K562 (cell line): ENCODE measurements around the gene PIK3C2A. TPM values are rescaled to one million over a fixed set of nuclear protein-coding genes. Genes with fewer than 3 reads are reported as not detected.

Experiments used
- ARID3A ChIP-seq: IDR thresholded peaks from 2 replicates; pipeline ENCODE4 v1.6.1; 2012; ENCODE audit warnings: low read depth, low read length, improper control_type of control experiment, borderline replicate concordance
- ARNT ChIP-seq, 2 experiments: fragments of 450-650 bp; IDR thresholded peaks; 2 replicates each; pipeline ENCODE4 v1.6.1; 2016; ENCODE audit warnings: mild to moderate bottlenecking in 1 of 2
- ATF7 ChIP-seq: fragments of 450-650 bp; IDR thresholded peaks from 2 replicates; pipeline ENCODE4 v1.7.1; 2014; ENCODE audit warnings: mild to moderate bottlenecking, moderate library complexity
- CREB5 ChIP-seq: fragments of 250-450 bp; sonication (Bioruptor Pico); IDR thresholded peaks from 2 replicates; pipeline ENCODE4 v1.5.0; 2020; ENCODE audit warnings: mild to moderate bottlenecking
- DMBX1 ChIP-seq: fragments of 250-450 bp; sonication (Bioruptor Pico); IDR thresholded peaks from 2 replicates; pipeline ENCODE4 v1.8.0; 2022; ENCODE audit warnings: inconsistent platforms, mild to moderate bottlenecking, moderate library complexity, borderline replicate concordance
- LCOR ChIP-seq: sonication (generic); formaldehyde crosslinking; IDR thresholded peaks from 2 replicates; pipeline ENCODE4 v1.8.0; 2022; ENCODE audit warnings: mild to moderate bottlenecking, missing genetic modification reagents
- PRMT5 ChIP-seq: sonication (generic); formaldehyde crosslinking; IDR thresholded peaks from 2 replicates; pipeline ENCODE4 v1.5.0; 2020; ENCODE audit warnings: missing genetic modification reagents
- RBBP5 ChIP-seq: fragments of 200-600 bp; sonication (generic); IDR thresholded peaks from 2 replicates; pipeline ENCODE4 v1.6.1; 2012; ENCODE audit warnings: borderline replicate concordance, mild to moderate bottlenecking, low read length, control low read depth, inconsistent platforms; ENCODE audit not compliant: insufficient read depth, poor library complexity, severe bottlenecking
- polyA plus RNA-seq, 8 experiments: library from polyadenylated mRNA; depleted of rRNA in 4 of 8; stranded (reverse) in 5 of 8; unstranded in 3 of 8; fragments of >200 nt; fragmentation: Nextera tagmentation in 2 of 8; fragmentation: Illumina TruSeq in 1 of 8; extraction: Ambion mirVana in 2 of 8; extraction: Trizol in 1 of 8; gene quantifications; 2 replicates each; pipeline versions ENCODE4 v1.2.1 to v1.2.3, GENCODE V29; 2011 to 2014; ENCODE audit warnings: inconsistent platforms in 1 of 8, missing spikeins in 1 of 8
- total RNA-seq, 7 experiments: library from RNA; depleted of rRNA in 6 of 7; stranded (reverse); fragments of >200 nt in 6 of 7; fragmentation: Illumina TruSeq in 2 of 7; extraction: Trizol in 2 of 7; gene quantifications; 2 replicates each; pipeline versions ENCODE4 v1.2.1 to v1.2.3, GENCODE V29; 2011 to 2021; ENCODE audit warnings: low replicate concordance in 1 of 7
- TF ChIP-seq, protein P1 (sequence below), 2 experiments: fragments of 450-650 bp in 1 of 2; sonication (generic) in 1 of 2; formaldehyde crosslinking in 1 of 2; IDR thresholded peaks; 2 replicates each; pipeline versions ENCODE4 v1.7.1 to v1.9.0; 2016 to 2022; ENCODE audit warnings: inconsistent platforms in 1 of 2, mild to moderate bottlenecking in 1 of 2, missing genetic modification reagents in 1 of 2
- TF ChIP-seq, protein P2 (sequence below): sonication (generic); formaldehyde crosslinking; IDR thresholded peaks from 2 replicates; pipeline ENCODE4 v1.8.0; 2022; ENCODE audit warnings: missing genetic modification reagents, mild to moderate bottlenecking, borderline replicate concordance

PIK3C2A gene
- total and polyA plus RNA-seq, 9 of the 15 experiments (the other 6 are each of a cell fraction or from before 2014, with no cell fraction given): 3.1 to 25.2 (median 15.6) TPM

DNA sequence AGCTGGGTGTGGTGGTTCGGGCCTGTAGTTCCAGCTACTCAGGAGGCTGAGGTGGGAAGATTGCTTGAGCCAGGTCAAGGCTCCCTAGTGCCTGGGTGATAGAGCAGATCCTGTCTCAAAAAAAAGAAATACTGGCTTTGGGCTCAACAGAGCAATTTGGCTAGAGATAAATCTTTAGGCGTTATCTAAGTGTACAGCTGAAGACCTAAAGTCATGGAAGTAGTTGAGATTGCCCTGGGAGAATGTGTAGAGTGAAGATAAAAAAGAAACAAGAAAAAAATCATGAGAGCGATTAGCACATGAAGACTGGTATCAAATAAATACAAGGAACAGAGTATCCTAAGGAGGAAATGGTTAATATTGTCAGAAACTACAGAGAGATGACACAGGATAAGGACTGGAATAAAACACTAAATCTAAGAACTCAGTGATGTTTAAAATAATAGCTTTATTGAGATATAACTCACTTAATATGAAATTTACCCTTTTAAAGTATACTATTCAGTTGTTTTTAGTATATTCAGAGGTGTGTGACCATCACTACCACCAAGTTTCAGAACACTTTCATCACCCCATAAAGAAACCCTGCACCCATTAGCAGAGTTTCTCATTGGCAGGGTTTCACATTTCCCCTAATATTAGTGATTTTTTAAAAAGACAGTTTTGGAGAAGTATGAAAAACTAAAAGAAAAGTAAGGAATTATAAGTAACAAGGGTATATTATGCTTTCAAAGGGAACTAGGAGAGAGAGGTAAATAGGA, 20.7 kb downstream of the PIK3C2A start (continued):
- peak; percentile 69 for TF ChIP-seq ATF7
- TF ChIP-seq, protein P1, sequence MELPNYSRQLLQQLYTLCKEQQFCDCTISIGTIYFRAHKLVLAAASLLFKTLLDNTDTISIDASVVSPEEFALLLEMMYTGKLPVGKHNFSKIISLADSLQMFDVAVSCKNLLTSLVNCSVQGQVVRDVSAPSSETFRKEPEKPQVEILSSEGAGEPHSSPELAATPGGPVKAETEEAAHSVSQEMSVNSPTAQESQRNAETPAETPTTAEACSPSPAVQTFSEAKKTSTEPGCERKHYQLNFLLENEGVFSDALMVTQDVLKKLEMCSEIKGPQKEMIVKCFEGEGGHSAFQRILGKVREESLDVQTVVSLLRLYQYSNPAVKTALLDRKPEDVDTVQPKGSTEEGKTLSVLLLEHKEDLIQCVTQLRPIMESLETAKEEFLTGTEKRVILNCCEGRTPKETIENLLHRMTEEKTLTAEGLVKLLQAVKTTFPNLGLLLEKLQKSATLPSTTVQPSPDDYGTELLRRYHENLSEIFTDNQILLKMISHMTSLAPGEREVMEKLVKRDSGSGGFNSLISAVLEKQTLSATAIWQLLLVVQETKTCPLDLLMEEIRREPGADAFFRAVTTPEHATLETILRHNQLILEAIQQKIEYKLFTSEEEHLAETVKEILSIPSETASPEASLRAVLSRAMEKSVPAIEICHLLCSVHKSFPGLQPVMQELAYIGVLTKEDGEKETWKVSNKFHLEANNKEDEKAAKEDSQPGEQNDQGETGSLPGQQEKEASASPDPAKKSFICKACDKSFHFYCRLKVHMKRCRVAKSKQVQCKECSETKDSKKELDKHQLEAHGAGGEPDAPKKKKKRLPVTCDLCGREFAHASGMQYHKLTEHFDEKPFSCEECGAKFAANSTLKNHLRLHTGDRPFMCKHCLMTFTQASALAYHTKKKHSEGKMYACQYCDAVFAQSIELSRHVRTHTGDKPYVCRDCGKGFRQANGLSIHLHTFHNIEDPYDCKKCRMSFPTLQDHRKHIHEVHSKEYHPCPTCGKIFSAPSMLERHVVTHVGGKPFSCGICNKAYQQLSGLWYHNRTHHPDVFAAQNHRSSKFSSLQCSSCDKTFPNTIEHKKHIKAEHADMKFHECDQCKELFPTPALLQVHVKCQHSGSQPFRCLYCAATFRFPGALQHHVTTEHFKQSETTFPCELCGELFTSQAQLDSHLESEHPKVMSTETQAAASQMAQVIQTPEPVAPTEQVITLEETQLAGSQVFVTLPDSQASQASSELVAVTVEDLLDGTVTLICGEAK (IDR thresholded peaks at IDR 0.05): no peak
- TF ChIP-seq, protein P1 (CRISPR knock-in tag; IDR thresholded peaks at IDR 0.05): no peak
- TF ChIP-seq DMBX1 (CRISPR knock-in tag): peak; percentile 87
- TF ChIP-seq ARNT (IDR thresholded peaks at IDR 0.05): peak; percentile 97
- no peak for TF ChIP-seq PRMT5
- peak; percentile 96 for TF ChIP-seq ARID3A
- peak; percentile 95; the same call in 1 of the 2 replicates for TF ChIP-seq LCOR (CRISPR knock-in tag)
- TF ChIP-seq, protein P2, sequence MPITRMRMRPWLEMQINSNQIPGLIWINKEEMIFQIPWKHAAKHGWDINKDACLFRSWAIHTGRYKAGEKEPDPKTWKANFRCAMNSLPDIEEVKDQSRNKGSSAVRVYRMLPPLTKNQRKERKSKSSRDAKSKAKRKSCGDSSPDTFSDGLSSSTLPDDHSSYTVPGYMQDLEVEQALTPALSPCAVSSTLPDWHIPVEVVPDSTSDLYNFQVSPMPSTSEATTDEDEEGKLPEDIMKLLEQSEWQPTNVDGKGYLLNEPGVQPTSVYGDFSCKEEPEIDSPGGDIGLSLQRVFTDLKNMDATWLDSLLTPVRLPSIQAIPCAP (CRISPR knock-in tag): no peak
- no peak for TF ChIP-seq RBBP5
- TF ChIP-seq CREB5 (CRISPR knock-in tag): no peak
